GM21737 (cell line): ENCODE data around the gene TFDP2.
"Not testable (repeated sequence)": the region's sequence is repeated elsewhere in the genome, so short reads cannot be mapped to it uniquely, and the experiment has no call there.

ENCODE experiments used
- ATAC-seq: cut with Tn5 transposase; IDR thresholded peaks from one replicate; pipeline ENCODE4 v1.9.1; 2021; ENCODE audit warnings: mild to moderate bottlenecking, moderate library complexity; ENCODE audit not compliant: unreplicated experiment

Gene TFDP2

DNA sequence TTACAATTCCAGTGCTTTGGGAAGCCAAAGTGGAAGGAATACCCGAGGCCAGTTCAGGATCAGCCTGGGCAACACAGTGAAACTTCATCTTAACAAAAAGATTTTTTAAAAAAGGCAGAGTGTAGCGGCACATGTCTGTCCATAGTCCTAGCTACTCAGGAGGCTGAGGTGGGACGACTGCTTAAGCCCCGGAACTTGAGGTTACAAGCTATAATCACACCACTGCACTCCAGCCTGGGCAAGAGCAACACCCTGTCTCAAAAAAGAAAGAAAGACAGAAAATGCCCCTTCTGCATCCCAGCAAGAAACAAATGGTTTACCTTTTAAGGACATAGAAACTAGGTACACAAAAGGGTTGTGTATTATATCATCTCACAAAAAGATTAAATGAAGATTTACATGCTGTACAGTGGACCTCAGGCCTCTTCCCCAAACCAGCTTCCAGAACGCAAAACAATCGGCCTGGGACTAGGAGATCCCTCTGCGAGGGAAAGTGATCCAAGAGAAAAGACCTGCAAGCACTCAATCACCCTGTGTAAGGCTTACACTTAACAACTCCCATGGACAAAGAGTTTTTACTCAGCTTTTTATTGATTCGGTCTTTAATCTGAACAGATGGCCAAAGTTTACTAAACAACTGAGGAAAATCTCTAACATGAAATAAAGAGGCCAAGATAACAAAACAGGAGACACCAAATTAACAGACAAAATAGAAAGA lies 21.2 kb downstream of the TFDP2 start:
- ATAC-seq: no peak

- ATAC-seq: no peak
Observed at GRCh38 chr3:142124243-142124642, 25.1 kb downstream of the TFDP2 start.

DNA sequence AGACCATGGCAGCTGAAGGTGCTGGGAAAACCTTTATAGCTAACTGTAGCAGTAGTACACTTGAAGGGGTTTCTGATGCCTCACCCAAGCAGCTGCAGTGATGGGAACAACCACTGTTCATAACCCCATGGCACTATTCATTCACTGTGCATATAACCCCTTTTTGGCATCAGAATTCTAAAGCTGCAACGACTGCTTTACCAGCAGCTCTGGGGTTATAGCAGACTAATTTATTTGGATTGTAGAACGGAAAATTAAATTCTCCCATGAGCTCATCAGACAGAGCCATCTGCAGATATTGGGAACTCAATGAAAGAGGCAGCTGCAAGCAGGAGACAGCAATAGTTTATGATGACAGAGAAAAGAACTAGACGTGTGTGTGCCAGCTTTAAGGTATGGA lies 28.6 kb downstream of the TFDP2 start:
- no peak for ATAC-seq

GRCh38 chr3:142118911-142119310 lies 30.4 kb downstream of the TFDP2 start:
- no peak for ATAC-seq

- no peak for ATAC-seq
Observed at GRCh38 chr3:142117056-142117851, 32.1 kb downstream of the TFDP2 start.

- no peak for ATAC-seq
Observed at GRCh38 chr3:142115867-142116668, 33.3 kb downstream of the TFDP2 start.

DNA sequence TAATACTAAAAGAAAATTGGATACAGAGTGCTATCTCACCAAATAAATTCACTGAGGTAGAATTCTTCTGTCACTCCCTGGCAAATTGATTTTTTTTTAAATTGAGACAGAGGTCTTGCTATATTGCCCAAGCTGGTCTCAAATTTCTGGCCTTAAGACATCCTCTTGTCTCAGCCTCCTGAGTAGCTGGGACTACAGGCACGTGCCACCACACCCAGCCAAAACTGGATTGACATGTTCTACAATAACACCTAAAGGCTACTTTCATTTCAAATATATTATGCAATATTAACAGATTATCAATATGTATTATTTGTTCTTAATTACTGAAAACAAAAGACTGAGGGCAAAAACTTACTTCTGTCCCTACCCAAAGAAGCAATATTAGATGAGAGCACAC lies 36.7 kb downstream of the TFDP2 start:
- no peak for ATAC-seq

DNA sequence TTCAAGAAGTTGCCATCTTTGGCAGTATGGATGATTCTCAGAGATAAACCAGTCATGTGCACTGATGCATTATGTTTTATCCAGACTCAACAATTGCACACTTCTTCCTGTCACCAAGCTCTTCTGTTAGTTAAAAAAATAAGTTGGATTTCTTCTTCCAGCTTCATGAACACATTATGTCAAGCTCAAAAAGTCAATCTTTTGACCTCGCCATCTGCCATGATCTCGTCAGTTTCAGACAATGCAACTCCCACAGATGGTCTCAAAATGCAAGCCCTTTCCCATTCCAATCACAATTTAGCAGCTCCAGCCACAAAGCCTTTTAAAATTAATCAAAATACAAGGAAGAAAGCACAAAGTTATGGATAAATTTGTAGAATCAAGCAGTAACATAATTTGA lies 42.8 kb downstream of the TFDP2 start:
- no peak for ATAC-seq

DNA sequence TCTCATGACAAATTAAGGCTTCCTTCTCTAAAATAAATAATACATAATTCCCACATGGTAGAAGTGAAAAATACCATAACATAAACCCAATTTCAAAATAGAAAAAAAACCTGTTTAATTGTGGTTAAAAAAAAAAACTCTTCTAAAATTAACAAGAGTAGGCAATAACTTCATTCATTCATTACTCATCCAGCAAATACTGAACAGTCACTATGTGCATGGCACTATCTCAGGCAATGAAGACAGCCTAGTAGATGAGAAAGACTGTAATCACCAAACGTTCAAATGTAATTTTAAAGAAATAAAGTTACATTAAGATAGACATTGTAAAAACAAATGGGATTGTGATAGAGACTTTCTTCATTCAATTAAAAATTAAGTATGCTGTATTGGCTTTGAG lies 43.4 kb downstream of the TFDP2 start:
- no peak for ATAC-seq

- no peak for ATAC-seq
Observed at GRCh38 chr3:142104763-142105162, 44.6 kb downstream of the TFDP2 start.

DNA sequence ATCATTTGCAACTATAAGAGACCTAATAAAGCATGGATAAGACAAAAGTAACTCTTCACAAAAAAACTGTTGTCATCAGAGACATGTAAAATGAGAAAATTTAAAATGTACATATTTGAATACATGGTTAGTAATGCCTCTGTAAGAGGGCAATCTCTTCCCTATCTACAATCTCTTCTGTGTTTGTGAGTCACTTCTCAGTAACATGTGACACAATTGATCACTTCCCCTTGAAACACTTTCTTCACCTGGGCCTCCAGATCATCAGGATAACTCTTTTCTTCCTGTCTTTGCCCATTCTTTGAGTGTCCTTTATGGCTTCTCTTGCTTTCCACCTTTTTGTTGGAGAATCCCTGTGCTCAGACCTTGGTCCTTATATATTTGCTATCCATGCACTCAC lies 50.4 kb downstream of the TFDP2 start:
- no peak for ATAC-seq

- ATAC-seq: no peak
Observed at GRCh38 chr3:142097099-142097843, 52.1 kb downstream of the TFDP2 start.

DNA sequence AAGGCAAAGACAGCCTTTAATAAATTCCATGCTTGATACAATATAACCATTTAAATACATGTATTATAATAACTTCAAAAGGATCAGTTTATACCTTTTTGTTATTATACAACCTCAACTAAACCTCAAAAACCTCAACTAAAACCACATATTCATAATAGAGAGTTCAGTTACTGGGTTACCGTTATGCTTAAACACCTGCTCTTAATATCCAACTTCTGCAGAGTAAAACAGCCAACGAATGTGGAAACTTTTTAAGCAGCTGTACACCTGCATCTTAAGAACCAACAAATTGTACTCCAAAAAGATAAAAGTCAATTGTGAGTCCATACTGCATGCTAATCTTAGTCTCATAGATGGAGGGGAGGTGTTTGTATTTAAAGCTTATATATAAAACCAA lies 53.5 kb downstream of the TFDP2 start:
- no peak for ATAC-seq

- ATAC-seq: not testable (repeated sequence)
Observed at GRCh38 chr3:142088925-142089324, 60.4 kb downstream of the TFDP2 start.

DNA sequence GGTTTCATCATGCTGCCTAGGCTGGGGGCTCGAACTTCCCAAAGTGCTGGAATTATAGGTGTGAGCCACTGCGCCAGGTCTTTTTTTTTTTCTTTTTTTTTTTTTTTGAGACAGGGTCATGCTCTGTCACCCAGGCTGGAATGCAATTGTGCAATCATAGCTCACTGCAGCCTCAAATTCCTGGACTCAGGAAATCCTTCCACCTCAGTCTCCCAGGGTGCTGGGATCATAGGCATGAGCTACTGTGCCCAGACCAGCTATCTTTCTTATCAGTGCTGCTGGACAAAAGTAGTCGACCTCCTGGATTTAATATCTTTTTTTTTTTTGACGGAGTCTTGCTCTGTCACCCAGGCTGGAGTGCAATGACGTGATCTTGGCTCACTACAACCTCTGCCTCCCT lies 60.8 kb downstream of the TFDP2 start:
- ATAC-seq: no peak

- no peak for ATAC-seq
Observed at GRCh38 chr3:142087676-142088075, 61.7 kb downstream of the TFDP2 start.

DNA sequence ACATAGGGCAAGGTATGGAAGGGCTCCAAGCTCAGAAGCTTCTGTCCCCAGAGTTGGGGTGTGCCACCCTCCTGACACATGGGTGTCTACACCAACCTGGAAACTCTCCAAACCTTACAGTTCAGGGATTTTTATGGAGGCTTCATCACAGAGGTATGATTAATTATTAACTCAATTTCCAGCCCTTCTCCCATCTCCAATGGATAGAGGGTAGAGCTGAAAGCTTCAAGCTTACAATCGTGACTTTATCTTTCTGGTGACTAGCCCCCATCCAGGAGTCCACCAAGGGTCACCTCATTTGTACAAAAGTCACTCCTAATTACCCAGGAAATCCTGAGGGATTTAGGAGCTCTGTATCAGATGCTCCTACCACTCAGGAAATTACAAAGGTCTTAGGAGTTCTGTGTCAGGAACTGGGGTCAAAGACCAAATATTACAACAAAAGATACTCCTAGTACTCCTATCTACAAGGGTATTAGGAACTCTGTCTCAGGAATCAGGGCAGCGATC lies 62.7 kb downstream of the TFDP2 start:
- no peak for ATAC-seq

DNA sequence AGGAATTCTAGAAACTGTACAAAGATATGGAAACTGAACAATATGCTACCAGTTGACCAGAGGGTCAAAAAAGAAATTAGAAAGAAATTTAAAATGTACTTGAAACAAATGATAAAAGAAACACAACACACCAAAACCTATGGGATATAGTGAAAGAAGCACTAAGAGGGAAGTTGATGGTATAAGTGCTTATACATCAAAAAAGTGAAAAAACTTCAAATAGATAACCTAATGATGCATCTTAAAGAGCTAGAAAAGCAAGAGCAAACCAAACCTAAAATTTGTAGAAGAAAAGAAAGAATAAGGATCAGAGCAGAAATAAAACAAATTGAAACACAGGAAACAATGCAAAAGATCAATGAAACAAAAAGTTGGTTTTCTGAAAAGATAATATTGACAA lies 68.2 kb downstream of the TFDP2 start:
- ATAC-seq: no peak

DNA sequence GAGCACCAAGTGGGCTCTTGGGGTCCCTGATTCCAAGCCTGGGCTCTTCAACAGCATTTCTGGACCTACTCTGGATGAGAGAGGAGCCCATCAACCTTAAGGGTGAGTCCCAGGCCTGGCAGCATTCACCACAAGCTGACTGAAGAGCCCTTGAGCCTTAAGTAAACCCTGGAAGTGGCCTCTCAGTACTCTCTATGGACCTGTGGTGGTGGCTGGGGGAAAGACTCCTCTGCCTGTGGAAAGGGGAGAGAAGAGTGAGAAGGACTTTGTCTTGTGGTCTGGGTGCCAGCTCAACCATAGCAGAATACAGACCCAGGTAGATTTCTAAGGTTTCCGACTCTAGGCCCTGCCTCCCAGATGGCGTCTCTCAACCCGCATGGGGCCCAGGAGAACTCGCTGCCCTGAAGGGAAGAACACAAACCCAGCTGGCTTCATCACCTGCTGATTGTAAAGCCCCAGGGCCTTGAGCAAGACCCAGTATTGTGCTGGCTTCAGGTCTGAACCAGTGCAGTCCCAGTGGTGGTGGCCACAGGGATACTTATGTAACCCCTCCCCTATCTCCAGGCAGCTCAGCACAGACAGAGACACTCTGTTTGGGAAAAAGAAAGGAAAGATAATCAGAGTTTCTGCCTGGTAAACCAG lies 71.4 kb downstream of the TFDP2 start:
- no peak for ATAC-seq

DNA sequence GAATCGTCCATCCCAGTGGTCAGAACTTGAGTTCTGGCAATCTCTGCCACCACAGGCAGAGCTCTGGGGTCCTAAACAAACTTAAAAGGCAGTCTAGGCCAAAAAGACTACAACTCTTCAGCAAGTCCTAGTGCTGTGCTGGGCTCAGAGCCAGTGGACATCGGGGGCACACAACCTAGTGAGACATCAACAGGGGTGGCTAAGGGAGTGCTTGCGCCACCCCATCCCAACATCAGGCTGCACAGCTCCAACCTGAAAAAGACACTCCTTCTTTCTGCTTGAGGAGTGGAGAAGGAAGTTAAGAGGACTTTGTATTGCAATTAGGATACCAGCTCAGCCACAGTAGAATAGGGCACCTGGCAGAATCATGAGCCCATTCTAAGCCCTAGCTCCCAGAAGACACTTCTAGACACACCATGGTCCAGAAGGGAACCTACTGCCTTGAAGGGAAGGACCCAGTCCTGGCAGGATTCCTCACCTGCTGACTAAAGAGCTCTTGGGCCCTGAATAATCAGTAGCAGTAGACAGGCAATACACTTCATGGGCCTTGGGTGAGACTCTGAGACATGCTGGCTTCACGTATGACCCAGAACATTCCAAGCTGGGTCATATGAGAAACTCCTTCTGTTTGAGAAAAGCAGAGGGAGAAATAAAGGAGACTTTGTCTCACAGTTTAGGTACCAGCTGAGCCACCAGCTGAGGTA lies 72.0 kb downstream of the TFDP2 start:
- ATAC-seq: no peak
